AG04450 (cell line): ENCODE measurements around the gene HIBADH. TPM values are rescaled to one million over a fixed set of nuclear protein-coding genes. Genes with fewer than 3 reads are reported as not detected.

Experiments
- CTCF ChIA-PET: fragments of 300-600, 350-600 bp; formaldehyde crosslinking; extraction: SDS; loops from one replicate; lab custom pipeline; 2022; ENCODE audit warnings: antibody characterized with exemption, inconsistent platforms; lab: Charles Lee
- POLR2A ChIA-PET: fragments of 350-600 bp; formaldehyde crosslinking; extraction: SDS; loops from one replicate; lab custom pipeline; 2021; ENCODE audit warnings: antibody characterized with exemption, inconsistent platforms; lab: Yijun Ruan, JAX
- DNase-seq: peaks from one replicate; pipeline ENCODE4 v3.0.0-alpha.2; 2011; ENCODE audit warnings: low read depth, low spot score
- H3K27ac ChIP-seq: one replicate; pipeline ENCODE4 v1.5.1; 2012; ENCODE audit warnings: low read depth, low read length, control low read depth
- H3K27me3 ChIP-seq: one replicate; pipeline ENCODE4 v1.6.0; 2012; ENCODE audit warnings: low read length; ENCODE audit not compliant: control insufficient read depth, insufficient read depth
- H3K4me3 ChIP-seq: 2 replicates; pipeline ENCODE4 v1.5.1; 2011; ENCODE audit warnings: mild to moderate bottlenecking, low read depth, low read length, control low read depth
- H3K9me3 ChIP-seq: 2 replicates; pipeline ENCODE4 v1.5.1; 2012; ENCODE audit warnings: low read length; ENCODE audit not compliant: control insufficient read depth, insufficient read depth
- CTCF ChIP-seq: IDR thresholded peaks from 2 replicates; pipeline ENCODE4 v1.5.1; 2011; ENCODE audit warnings: low read depth, low read length, control low read depth, inconsistent platforms
- polyA plus RNA-seq: library from polyadenylated mRNA; depleted of rRNA; stranded (reverse); fragments of >200 nt; gene quantifications from 2 replicates; pipeline ENCODE4 v1.2.3, GENCODE V29; 2011

Gene HIBADH
- polyA plus RNA-seq, 1 experiment, result 86.3 TPM

- H3K27ac ChIP-seq, result no peak overlapping the region
- ChIA-PET POLR2A (no interaction called here), CTCF (no interaction called here)
- H3K9me3 ChIP-seq, result no peaks in the 10 kb centered on the region
- DNase-seq, result no peak
- no peak overlapping the region for H3K4me3 ChIP-seq
- no peaks in the 10 kb centered on the region for H3K27me3 ChIP-seq
- TF ChIP-seq CTCF, result no peak
Measured at GRCh38 chr7:27600247-27600646, 62.4 kb downstream of the HIBADH start.

- Histone ChIP-seq H3K9me3 (no peaks in the 10 kb centered on the region), H3K27ac (no peak overlapping the region), H3K27me3 (no peaks in the 10 kb centered on the region), H3K4me3 (no peak overlapping the region)
- TF ChIP-seq CTCF, result no peak
- ChIA-PET POLR2A (no interaction called here), CTCF (interaction anchor here (0.5 kb wide), 2 partner anchors 11 to 137 kb away, joined by 3 to 6 read pairs; no protein-coding TSS in a partner anchor)
- no peak for DNase-seq
Measured at GRCh38 chr7:27595009-27595408, 67.7 kb downstream of the HIBADH start.

GRCh38 chr7:27593226-27593625 lies 69.5 kb downstream of the HIBADH start:
- no peak for TF ChIP-seq CTCF
- ChIA-PET POLR2A (no interaction called here), CTCF (interaction anchor here (0.6 to 1.4 kb wide), 3 partner anchors 13 to 277 kb away, joined by 3 to 4 read pairs (median 4); no protein-coding TSS in a partner anchor)
- DNase-seq, result no peak
- H3K4me3 ChIP-seq, result no peak overlapping the region
- no peak overlapping the region for H3K27ac ChIP-seq
- no peaks in the 10 kb centered on the region for H3K9me3 ChIP-seq
- no peaks in the 10 kb centered on the region for H3K27me3 ChIP-seq

- Histone ChIP-seq H3K27me3 (no peaks in the 10 kb centered on the region), H3K27ac (no peak overlapping the region), H3K9me3 (no peaks in the 10 kb centered on the region), H3K4me3 (no peak overlapping the region)
- ChIA-PET CTCF (interaction anchor here (1.2 kb wide), 1 partner anchor 380 kb away, joined by 3 read pairs; no protein-coding TSS in a partner anchor), POLR2A (no interaction called here)
- TF ChIP-seq CTCF, result no peak
- no peak for DNase-seq
Measured at GRCh38 chr7:27590416-27590815, 72.3 kb downstream of the HIBADH start.

- no peak for DNase-seq
- H3K9me3 ChIP-seq, result no peaks in the 10 kb centered on the region
- H3K27me3 ChIP-seq, result no peaks in the 10 kb centered on the region
- ChIA-PET CTCF (interaction anchor here (0.7 to 2.6 kb wide), 4 partner anchors 11 to 19 kb away, joined by 3 to 12 read pairs (median 9); no protein-coding TSS in a partner anchor), POLR2A (no interaction called here)
- no peak overlapping the region for H3K4me3 ChIP-seq
- no peak overlapping the region for H3K27ac ChIP-seq
- TF ChIP-seq CTCF, result no peak
Measured at GRCh38 chr7:27587429-27587828, 75.3 kb downstream of the HIBADH start.
